Memory B cell (primary cell): ENCODE results near the gene LHPP.
"Not testable (repeated sequence)": the region's sequence is repeated elsewhere in the genome, so short reads cannot be mapped to it uniquely, and the experiment has no call there.

Source experiments
- ATAC-seq: fragments of 150-1000 bp; cut with Tn5 transposase; 2 replicates; pipeline ENCODE4 v1.10.0; 2021; ENCODE audit warnings: low read depth, mild to moderate bottlenecking, moderate library complexity
- DNase-seq, 2 donors: peaks; one replicate each; pipeline ENCODE4 v3.0.0; 2022; ENCODE audit warnings: low spot score in 2 of 2
- H3K27ac Mint-ChIP-seq: one replicate; pipeline ENCODE4 v1.8.0; 2022; ENCODE audit warnings: mild to moderate bottlenecking, moderate library complexity, mixed read lengths
- H3K27me3 Mint-ChIP-seq: one replicate; pipeline ENCODE4 v1.8.0; 2022; ENCODE audit warnings: mixed read lengths
- H3K36me3 Mint-ChIP-seq: one replicate; pipeline ENCODE4 v1.8.0; 2022; ENCODE audit warnings: mild to moderate bottlenecking, mixed read lengths
- H3K4me1 Mint-ChIP-seq: one replicate; pipeline ENCODE4 v1.8.0; 2022; ENCODE audit warnings: mixed read lengths
- H3K4me3 Mint-ChIP-seq: one replicate; pipeline ENCODE4 v1.8.0; 2022; ENCODE audit warnings: mild to moderate bottlenecking, moderate library complexity, mixed read lengths
- H3K9me3 Mint-ChIP-seq: one replicate; pipeline ENCODE4 v1.8.0; 2022; ENCODE audit warnings: mixed read lengths

LHPP gene

GRCh38 chr10:124604214-124605000, 142.8 kb downstream of the LHPP start:
- Mint-ChIP-seq H3K4me3 (no peak overlapping the region), H3K27ac (no peak overlapping the region), H3K27me3 (no peaks in the 10 kb centered on the region), H3K9me3 (no peaks in the 10 kb centered on the region), H3K4me1 (peaks cover 42% of the 10 kb centered on the region), H3K36me3 (no peaks in the 10 kb centered on the region)
- ATAC-seq (no peak), DNase-seq (no peak)

GRCh38 chr10:124605001-124605370, 143.4 kb downstream of the LHPP start:
- Mint-ChIP-seq H3K4me1 (peaks cover 39% of the 10 kb centered on the region), H3K9me3 (no peaks in the 10 kb centered on the region), H3K27me3 (no peaks in the 10 kb centered on the region), H3K4me3 (no peak overlapping the region), H3K27ac (peak overlapping the region; percentile 86), H3K36me3 (no peaks in the 10 kb centered on the region)
- ATAC-seq (no peak), DNase-seq (no peak)

- H3K36me3 Mint-ChIP-seq: no peaks in the 10 kb centered on the region
- ATAC-seq (no peak), DNase-seq (no peak)
- no peaks in the 10 kb centered on the region for H3K9me3 Mint-ChIP-seq
- H3K4me1 Mint-ChIP-seq: peaks cover 38% of the 10 kb centered on the region
- peak overlapping the region; percentile 27 for H3K4me3 Mint-ChIP-seq
- peak overlapping the region; percentile 86 for H3K27ac Mint-ChIP-seq
- no peaks in the 10 kb centered on the region for H3K27me3 Mint-ChIP-seq
These were observed 143.8 kb downstream of the LHPP start for GRCh38 chr10:124605481-124605855.

- peaks cover 32% of the 10 kb centered on the region for H3K4me1 Mint-ChIP-seq
- no peak overlapping the region for H3K27ac Mint-ChIP-seq
- no peak for DNase-seq
- ATAC-seq: no peak
- H3K27me3 Mint-ChIP-seq: no peaks in the 10 kb centered on the region
- no peaks in the 10 kb centered on the region for H3K9me3 Mint-ChIP-seq
- no peaks in the 10 kb centered on the region for H3K36me3 Mint-ChIP-seq
- H3K4me3 Mint-ChIP-seq: no peak overlapping the region
These were observed 144.5 kb downstream of the LHPP start for GRCh38 chr10:124605856-124606812.

- H3K27me3 Mint-ChIP-seq: no peaks in the 10 kb centered on the region
- peaks cover 29% of the 10 kb centered on the region for H3K4me1 Mint-ChIP-seq
- peak overlapping the region; percentile 60 for H3K4me3 Mint-ChIP-seq
- H3K27ac Mint-ChIP-seq: peak overlapping the region; percentile 84
- DNase-seq: no peak
- no peaks in the 10 kb centered on the region for H3K9me3 Mint-ChIP-seq
- ATAC-seq: no peak
- H3K36me3 Mint-ChIP-seq: no peaks in the 10 kb centered on the region
These were observed 145.2 kb downstream of the LHPP start for GRCh38 chr10:124606822-124607221.

- DNase-seq (no peak), ATAC-seq (no peak)
- no peaks in the 10 kb centered on the region for H3K9me3 Mint-ChIP-seq
- peaks cover 32% of the 10 kb centered on the region for H3K4me1 Mint-ChIP-seq
- no peaks in the 10 kb centered on the region for H3K36me3 Mint-ChIP-seq
- H3K4me3 Mint-ChIP-seq: no peak overlapping the region
- no peaks in the 10 kb centered on the region for H3K27me3 Mint-ChIP-seq
- H3K27ac Mint-ChIP-seq: peak overlapping the region; percentile 67
These were observed 146.1 kb downstream of the LHPP start for GRCh38 chr10:124607693-124608092.

GRCh38 chr10:124608093-124608721, 146.6 kb downstream of the LHPP start:
- Mint-ChIP-seq H3K36me3 (no peaks in the 10 kb centered on the region), H3K4me3 (no peak overlapping the region), H3K9me3 (no peaks in the 10 kb centered on the region), H3K4me1 (peaks cover 36% of the 10 kb centered on the region), H3K27ac (peak overlapping the region; percentile 67), H3K27me3 (no peaks in the 10 kb centered on the region)
- no peak for DNase-seq
- no peak for ATAC-seq

GRCh38 chr10:124609698-124610097, 148.1 kb downstream of the LHPP start:
- H3K27me3 Mint-ChIP-seq: no peaks in the 10 kb centered on the region
- peaks cover under 1% of the 10 kb centered on the region for H3K36me3 Mint-ChIP-seq
- ATAC-seq (no peak), DNase-seq (no peak)
- H3K4me1 Mint-ChIP-seq: peaks cover 41% of the 10 kb centered on the region
- H3K9me3 Mint-ChIP-seq: no peaks in the 10 kb centered on the region
- H3K27ac Mint-ChIP-seq: peak overlapping the region; percentile 31
- H3K4me3 Mint-ChIP-seq: no peak overlapping the region

GRCh38 chr10:124610186-124610585, 148.6 kb downstream of the LHPP start:
- H3K4me1 Mint-ChIP-seq: peaks cover 38% of the 10 kb centered on the region
- ATAC-seq, H3K9me3 Mint-ChIP-seq, H3K36me3 Mint-ChIP-seq, DNase-seq, H3K4me3 Mint-ChIP-seq, H3K27me3 Mint-ChIP-seq: not testable (repeated sequence)
- H3K27ac Mint-ChIP-seq: peak overlapping the region; percentile 31

GRCh38 chr10:124610851-124611250, 149.2 kb downstream of the LHPP start:
- not testable (repeated sequence) for DNase-seq, H3K27me3 Mint-ChIP-seq, ATAC-seq, H3K4me3 Mint-ChIP-seq, H3K36me3 Mint-ChIP-seq, H3K9me3 Mint-ChIP-seq
- H3K4me1 Mint-ChIP-seq: peaks cover 34% of the 10 kb centered on the region
- peak overlapping the region; percentile 87 for H3K27ac Mint-ChIP-seq

GRCh38 chr10:124611738-124612137, 150.1 kb downstream of the LHPP start:
- H3K27ac Mint-ChIP-seq: peak overlapping the region; percentile 87
- H3K4me3 Mint-ChIP-seq: peak overlapping the region; percentile 37
- H3K9me3 Mint-ChIP-seq: no peaks in the 10 kb centered on the region
- H3K4me1 Mint-ChIP-seq: peaks cover 37% of the 10 kb centered on the region
- no peaks in the 10 kb centered on the region for H3K27me3 Mint-ChIP-seq
- DNase-seq (no peak), ATAC-seq (peak; percentile 45)
- peaks cover 8% of the 10 kb centered on the region for H3K36me3 Mint-ChIP-seq

GRCh38 chr10:124612611-124613498, 151.2 kb downstream of the LHPP start:
- H3K4me3 Mint-ChIP-seq: peak overlapping the region; percentile 42
- DNase-seq: no peak
- peak overlapping the region; percentile 87 for H3K27ac Mint-ChIP-seq
- H3K4me1 Mint-ChIP-seq: peaks cover 39% of the 10 kb centered on the region
- H3K9me3 Mint-ChIP-seq: no peaks in the 10 kb centered on the region
- H3K36me3 Mint-ChIP-seq: peaks cover 8% of the 10 kb centered on the region
- H3K27me3 Mint-ChIP-seq: no peaks in the 10 kb centered on the region
- ATAC-seq: peak; percentile 67

GRCh38 chr10:124614003-124614659, 152.5 kb downstream of the LHPP start:
- Mint-ChIP-seq H3K27ac (peak overlapping the region; percentile 87), H3K4me1 (peaks cover 45% of the 10 kb centered on the region), H3K9me3 (no peaks in the 10 kb centered on the region), H3K36me3 (peaks cover 8% of the 10 kb centered on the region), H3K27me3 (no peaks in the 10 kb centered on the region), H3K4me3 (peak overlapping the region; percentile 11)
- ATAC-seq (no peak), DNase-seq (no peak)
